Stimulated activated CD8-positive, alpha-beta memory T cell treated with anti-CD3 and anti-CD28 coated beads, Interleukin-7, amount 100 ng/mL, for 1 hour (primary cell): ENCODE data around the gene MINDY4.

Experiments used
- DNase-seq, 2 donors: peaks; one replicate each; pipeline ENCODE4 v3.0.0-alpha.2; 2020; ENCODE audit warnings: low read depth in 2 of 2

Gene MINDY4

GRCh38 chr7:30741289-30741688 lies 29.9 kb upstream of the MINDY4 start:
- DNase-seq, result no peak

- no peak for DNase-seq
These were observed 27.7 kb upstream of the MINDY4 start for GRCh38 chr7:30743371-30744074.

- DNase-seq, result no peak
These were observed 27.2 kb upstream of the MINDY4 start for GRCh38 chr7:30744075-30744417.

GRCh38 chr7:30745261-30745941 lies 25.8 kb upstream of the MINDY4 start:
- DNase-seq, result no peak

- no peak for DNase-seq
These were observed 21.2 kb upstream of the MINDY4 start for GRCh38 chr7:30750010-30750409.

GRCh38 chr7:30750683-30751650 lies 20.2 kb upstream of the MINDY4 start:
- DNase-seq, result no peak

- no peak for DNase-seq
These were observed 19.4 kb upstream of the MINDY4 start, which contains the start of gene INMT for GRCh38 chr7:30751696-30752273. INMT (plus strand) TSS chr7:30752135; CDS start chr7:30752151, 16 bp downstream.

- no peak for DNase-seq
These were observed 18.7 kb upstream of the MINDY4 start for GRCh38 chr7:30752484-30752883.

GRCh38 chr7:30752979-30753378 lies 18.2 kb upstream of the MINDY4 start:
- no peak for DNase-seq

- DNase-seq, result no peak
These were observed 16.8 kb upstream of the MINDY4 start for GRCh38 chr7:30754315-30754877.

- DNase-seq, result no peak
These were observed 15.6 kb upstream of the MINDY4 start for GRCh38 chr7:30755384-30756154.

GRCh38 chr7:30757342-30757692 lies 13.9 kb upstream of the MINDY4 start:
- DNase-seq, result no peak

- no peak for DNase-seq
These were observed 10.6 kb upstream of the MINDY4 start for GRCh38 chr7:30760514-30761213.

- DNase-seq, result no peak
These were observed 9.7 kb upstream of the MINDY4 start for GRCh38 chr7:30761214-30762156.

GRCh38 chr7:30764030-30764975 lies 6.9 kb upstream of the MINDY4 start:
- DNase-seq, result no peak

GRCh38 chr7:30765408-30765807 lies 5.8 kb upstream of the MINDY4 start:
- DNase-seq, result no peak

- DNase-seq, result no peak
These were observed 408 bp upstream of the MINDY4 start for GRCh38 chr7:30770845-30771173.

GRCh38 chr7:30771880-30772425 lies 736 bp downstream of the MINDY4 start:
- DNase-seq, result no peak
